NCI-H774 (cell line): ENCODE measurements around the gene U2AF1L4.
A peak's percentile ranks its signal among the peaks of the same experiment; 100 is the strongest.

ENCODE experiments used
- DNase-seq: peaks from one replicate; lab custom pipeline; 2025; lab: John Stamatoyannopoulos, UW

The U2AF1L4 gene

GRCh38 chr19:35712567-35713505 lies 32.4 kb downstream of the U2AF1L4 start:
- no peak for DNase-seq

GRCh38 chr19:35710784-35711723 lies 34.2 kb downstream of the U2AF1L4 start:
- DNase-seq: no peak

- no peak for DNase-seq
These were observed 36.8 kb downstream of the U2AF1L4 start for GRCh38 chr19:35708391-35708790.

- DNase-seq: peak; percentile 3
These were observed 41.0 kb downstream of the U2AF1L4 start, which contains the start of gene ZBTB32 for GRCh38 chr19:35704218-35704617. Gene ZBTB32, plus strand, starts transcription at chr19:35704558. Its CDS starts 10,069 bp downstream, at chr19:35714627.

GRCh38 chr19:35703343-35703742 lies 41.9 kb downstream of the U2AF1L4 start:
- DNase-seq: peak; percentile 22

- DNase-seq: peak; percentile 98
These were observed 42.8 kb downstream of the U2AF1L4 start for GRCh38 chr19:35702223-35703012.

GRCh38 chr19:35696835-35697234 lies 48.4 kb downstream of the U2AF1L4 start:
- DNase-seq: no peak

- no peak for DNase-seq
These were observed 49.3 kb downstream of the U2AF1L4 start for GRCh38 chr19:35695895-35696422.

- DNase-seq: peak; percentile 80
These were observed 51.2 kb downstream of the U2AF1L4 start for GRCh38 chr19:35693835-35694599.

- no peak for DNase-seq
These were observed 51.8 kb downstream of the U2AF1L4 start for GRCh38 chr19:35693422-35693821.
